Psoas muscle (tissue), 8 donors: ENCODE measurements around the gene DAAM2. TPM values are rescaled to one million over a fixed set of nuclear protein-coding genes. Genes with fewer than 3 reads are reported as not detected.

ENCODE experiments used
- ATAC-seq, 4 donors: fragments of 200-7000 bp; cut with Tn5 transposase; one replicate each; pipeline ENCODE4 v1.9.1; 2020; ENCODE audit warnings: moderate library complexity in 3 of 4, mild to moderate bottlenecking in 2 of 4
- DNase-seq, 2 donors: peaks; one replicate each; pipeline ENCODE4 v3.0.0-alpha.2; 2020
- H3K27ac ChIP-seq: fragments of 200-600 bp; one replicate; pipeline ENCODE4 v1.8.0; 2022
- H3K27me3 ChIP-seq, 3 donors: fragments of 200-600 bp in 1 of 3; one replicate each; pipeline versions ENCODE4 v1.6.1 to v1.8.0; 2013 to 2022; ENCODE audit warnings: low read length in 2 of 3, mild to moderate bottlenecking in 2 of 3, moderate library complexity in 1 of 3; ENCODE audit not compliant: insufficient read depth in 3 of 3
- H3K36me3 ChIP-seq, 2 donors: fragments of 200-600 bp in 1 of 2; one replicate each; pipeline versions ENCODE4 v1.6.1 to v1.8.0; 2013 to 2022; ENCODE audit warnings: low read depth in 1 of 2, mild to moderate bottlenecking in 1 of 2, moderate library complexity in 1 of 2; ENCODE audit not compliant: insufficient read depth in 1 of 2
- H3K4me1 ChIP-seq: fragments of 200-600 bp; one replicate; pipeline ENCODE4 v1.8.0; 2022
- H3K4me3 ChIP-seq: fragments of 200-600 bp; one replicate; pipeline ENCODE4 v1.8.0; 2022; ENCODE audit warnings: mild to moderate bottlenecking
- H3K9me3 ChIP-seq: fragments of 200-600 bp; one replicate; pipeline ENCODE4 v1.8.0; 2022
- WGBS, 3 donors: extraction: QIAGEN DNeasy Blood & Tissue Kit; methylation state at CpG; one replicate each; pipeline versions ENCODE4 v1.1.6 to v1.1.7; 2013; 5-methylcytosine and 5-hydroxymethylcytosine counted together
- intact Hi-C, 2 donors: fragments of 100-400 bp; cut with DNase I; formaldehyde crosslinking; loops; one replicate each; pipeline versions ENCODE4 v1.11.0 to v1.14.2; 2022
- polyA plus RNA-seq, 3 donors: library from polyadenylated mRNA; stranded (reverse); fragments of 200-250 nt; gene quantifications; one replicate each; pipeline ENCODE4 v1.2.3, GENCODE V29; 2013
- total RNA-seq, 4 donors: library from RNA; stranded (reverse); fragmentation: NEBNext Ultra II Directional in 2 of 4; extraction: Animal tissue kit (Norgen Biotek cat#: 25700) in 2 of 4; gene quantifications; one replicate each; pipeline versions ENCODE4 v1.2.1 to v1.2.4, GENCODE V29; 2021 to 2023
- TF ChIP-seq, protein P1 (sequence below): fragments of 200-600 bp; IDR thresholded peaks from one replicate; pipeline ENCODE4 v1.8.0; 2022; ENCODE audit warnings: antibody characterized with exemption
- donor health status: healthy with polysubstance abuse.
- donor health status: DM: no; HTN: no; CAD: no; lungs with moderate emphysema.
- donor health status: Bipolar disorder and iron deficiency.
- donor health status: healthy.
- donor health status: DM: yes; HTN: yes; CAD: no.
- donor health status: DM: no; HTN: no; CAD: no.
- donor health status: DM: no; HTN: no; CAD: no.
- donor health status: DM: yes; HTN: yes; CAD: no.

The DAAM2 gene
- total and polyA plus RNA-seq, 7 donors = 7.0 to 67.1 (median 26.5) TPM

DNA sequence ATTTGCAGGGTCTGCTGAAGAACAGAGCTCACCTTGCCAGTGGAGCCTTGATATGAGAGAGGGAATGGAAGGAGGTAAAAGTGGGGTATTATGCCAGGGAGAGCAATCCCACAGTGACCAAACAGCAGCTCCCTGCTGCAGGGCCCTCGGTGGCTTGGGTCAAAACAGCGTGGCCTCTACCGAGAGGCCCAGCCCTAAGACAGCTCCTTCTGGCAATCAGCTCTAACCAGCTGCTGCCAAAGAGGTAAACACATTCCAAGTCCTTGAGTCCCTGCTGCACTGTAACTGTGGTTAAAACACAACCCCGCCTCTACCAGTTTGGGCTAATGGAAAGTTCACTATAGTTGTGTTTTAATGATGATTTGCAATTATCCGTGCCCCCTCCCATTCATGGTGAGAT lies 1.4 kb upstream of the DAAM2 start:
- Histone ChIP-seq H3K27me3 (no peaks in the 10 kb centered on the region), H3K4me1 (peaks cover 20% of the 10 kb centered on the region), H3K36me3 (no peaks in the 10 kb centered on the region), H3K4me3 (no peak overlapping the region), H3K9me3 (no peaks in the 10 kb centered on the region), H3K27ac (peak overlapping the region; percentile 82)
- DNase-seq (no peak), ATAC-seq (peak in 2 of 4 donors; percentile 23 to 53)
- WGBS, 3 donors = 57 to 77% (median 69%) methylated on average over 5 of the region's 5 CpGs
- TF ChIP-seq, protein P1, sequence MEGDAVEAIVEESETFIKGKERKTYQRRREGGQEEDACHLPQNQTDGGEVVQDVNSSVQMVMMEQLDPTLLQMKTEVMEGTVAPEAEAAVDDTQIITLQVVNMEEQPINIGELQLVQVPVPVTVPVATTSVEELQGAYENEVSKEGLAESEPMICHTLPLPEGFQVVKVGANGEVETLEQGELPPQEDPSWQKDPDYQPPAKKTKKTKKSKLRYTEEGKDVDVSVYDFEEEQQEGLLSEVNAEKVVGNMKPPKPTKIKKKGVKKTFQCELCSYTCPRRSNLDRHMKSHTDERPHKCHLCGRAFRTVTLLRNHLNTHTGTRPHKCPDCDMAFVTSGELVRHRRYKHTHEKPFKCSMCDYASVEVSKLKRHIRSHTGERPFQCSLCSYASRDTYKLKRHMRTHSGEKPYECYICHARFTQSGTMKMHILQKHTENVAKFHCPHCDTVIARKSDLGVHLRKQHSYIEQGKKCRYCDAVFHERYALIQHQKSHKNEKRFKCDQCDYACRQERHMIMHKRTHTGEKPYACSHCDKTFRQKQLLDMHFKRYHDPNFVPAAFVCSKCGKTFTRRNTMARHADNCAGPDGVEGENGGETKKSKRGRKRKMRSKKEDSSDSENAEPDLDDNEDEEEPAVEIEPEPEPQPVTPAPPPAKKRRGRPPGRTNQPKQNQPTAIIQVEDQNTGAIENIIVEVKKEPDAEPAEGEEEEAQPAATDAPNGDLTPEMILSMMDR = no peak
- intact Hi-C loops = loop anchor here in 1 of 2 donors (5.0 kb wide), 1 partner anchor 92 kb away; no protein-coding TSS in a partner anchor

DNA sequence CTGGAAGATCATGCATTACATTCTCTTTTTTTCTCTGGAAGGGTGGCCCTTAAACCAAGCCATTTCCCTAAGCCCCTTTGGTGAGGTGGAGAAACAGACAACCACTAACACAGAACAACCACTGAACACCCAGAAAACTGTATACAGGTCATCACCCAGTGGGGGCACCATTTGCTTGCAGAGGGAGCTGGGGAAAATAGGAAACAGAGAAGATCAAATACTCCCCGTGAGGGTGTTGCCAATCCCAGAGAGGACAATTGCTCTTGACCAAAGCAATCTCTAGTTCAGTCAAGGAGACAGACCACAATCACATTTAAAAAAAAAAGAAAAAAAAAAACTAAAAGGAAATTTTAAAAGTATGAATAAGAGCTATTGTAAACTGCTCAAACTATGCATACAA lies 865 bp upstream of the DAAM2 start:
- TF ChIP-seq, protein P1 = no peak
- H3K27ac ChIP-seq = peak overlapping the region; percentile 82
- DNase-seq = no peak
- no peaks in the 10 kb centered on the region for H3K27me3 ChIP-seq
- peak in 3 of 4 donors; percentile 47 to 71 (median 51) for ATAC-seq
- intact Hi-C loops = loop anchor here in 1 of 2 donors (5.0 kb wide), 1 partner anchor 91 kb away; no protein-coding TSS in a partner anchor
- 5 to 11% (median 7%) methylated on average over 1 of the region's 1 CpG for WGBS, 3 donors
- peak overlapping the region; percentile 89 for H3K4me3 ChIP-seq
- H3K4me1 ChIP-seq = peaks cover 20% of the 10 kb centered on the region
- H3K36me3 ChIP-seq = no peaks in the 10 kb centered on the region
- no peaks in the 10 kb centered on the region for H3K9me3 ChIP-seq

DNA sequence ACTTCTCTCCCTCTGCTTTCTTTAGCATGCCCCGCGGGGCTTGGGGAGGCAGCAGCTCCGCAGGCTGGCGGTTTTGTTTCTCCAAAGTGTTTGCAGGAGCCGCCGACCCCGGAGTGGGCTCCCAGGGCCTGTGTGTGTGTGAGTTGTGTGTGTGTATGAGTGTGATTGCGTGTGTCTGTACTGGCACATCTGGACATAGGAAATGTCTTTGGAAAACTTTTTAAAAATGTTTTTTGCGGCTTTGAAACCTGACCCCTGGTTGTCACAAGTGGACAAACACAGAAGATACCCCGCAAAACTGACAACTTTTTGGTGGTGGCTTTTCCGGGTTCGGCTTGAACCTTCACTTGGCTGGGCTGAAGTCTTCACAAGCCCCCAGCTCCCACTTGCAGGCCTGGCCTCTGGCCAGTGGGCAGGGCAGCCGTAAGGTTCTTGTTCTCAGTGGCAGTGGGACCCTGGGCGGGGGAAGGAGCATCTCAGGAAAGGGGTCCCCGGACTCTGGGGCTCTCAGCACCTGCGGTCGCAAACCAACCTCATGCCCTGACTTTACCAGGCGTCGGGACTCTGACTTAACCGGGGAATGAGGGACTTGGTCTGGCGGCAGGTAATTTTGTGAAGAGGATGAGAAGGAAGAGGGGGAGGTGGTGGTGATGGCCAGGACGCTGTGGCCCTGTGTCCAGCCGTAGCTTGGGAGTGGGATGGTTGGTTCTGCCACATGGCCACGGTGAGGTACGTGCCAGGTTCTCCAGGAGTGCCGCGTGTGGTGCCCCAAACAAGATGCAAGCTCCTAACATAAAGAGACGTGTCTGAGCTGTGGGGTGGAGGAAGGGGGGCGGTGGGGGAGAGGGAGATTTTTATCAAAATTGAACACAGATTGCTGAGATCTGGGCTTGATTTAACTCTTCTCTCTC lies 619 bp downstream of the DAAM2 start:
- intact Hi-C loops = loop anchor here in 1 of 2 donors (5.0 kb wide), 1 partner anchor 90 kb away; no protein-coding TSS in a partner anchor
- peak overlapping the region; percentile 82 for H3K27ac ChIP-seq
- H3K4me3 ChIP-seq = peak overlapping the region; percentile 89
- no peaks in the 10 kb centered on the region for H3K27me3 ChIP-seq
- WGBS, 3 donors = 22 to 30% (median 29%) methylated on average over 28 to 29 of the region's 29 CpGs
- TF ChIP-seq, protein P1 = no peak
- no peaks in the 10 kb centered on the region for H3K9me3 ChIP-seq
- DNase-seq = peak; percentile 34 to 69
- no peaks in the 10 kb centered on the region for H3K36me3 ChIP-seq
- peak in 2 of 4 donors; percentile 22 to 39 for ATAC-seq
- H3K4me1 ChIP-seq = peaks cover 20% of the 10 kb centered on the region

DNA sequence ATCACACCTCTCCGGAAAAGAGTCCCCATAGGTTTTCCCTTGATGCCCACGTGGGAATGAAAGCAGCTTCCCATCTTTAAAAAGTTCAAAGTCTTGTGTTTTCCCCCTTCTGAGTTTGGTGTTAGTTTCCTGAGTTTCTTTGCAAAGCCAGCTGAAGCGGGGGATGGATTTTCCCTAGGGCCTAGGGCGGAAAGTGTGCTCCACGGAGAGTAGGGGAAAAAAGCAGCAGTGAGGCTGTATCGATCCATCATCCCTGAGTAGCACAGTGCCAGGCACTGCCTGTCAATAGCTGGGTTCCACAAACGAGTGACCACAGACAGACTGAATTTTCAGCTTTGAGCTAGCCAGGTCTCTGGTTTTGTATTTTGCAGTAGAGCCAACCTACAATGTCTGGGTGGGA lies 1.3 kb downstream of the DAAM2 start:
- WGBS, 3 donors = 60 to 63% (median 61%) methylated on average over 7 of the region's 7 CpGs
- ATAC-seq = no peak

More for the DNA sequence above, 1.3 kb downstream of the DAAM2 start:
- DNase-seq = no peak
- Histone ChIP-seq H3K9me3 (no peaks in the 10 kb centered on the region), H3K27ac (peak overlapping the region; percentile 82), H3K36me3 (no peaks in the 10 kb centered on the region), H3K4me1 (peaks cover 20% of the 10 kb centered on the region), H3K4me3 (peak overlapping the region; percentile 89), H3K27me3 (no peaks in the 10 kb centered on the region)
- TF ChIP-seq, protein P1 = no peak
- intact Hi-C loops = loop anchor here in 1 of 2 donors (5.0 kb wide), 1 partner anchor 89 kb away; no protein-coding TSS in a partner anchor
